COLO668 (cell line): ENCODE results near the gene DDR2.

Experiments
- DNase-seq: peaks from one replicate; lab custom pipeline; 2025; ENCODE audit not compliant: unreplicated experiment; lab: John Stamatoyannopoulos, UW

DDR2 gene

GRCh38 chr1:162670928-162671663, 38.8 kb downstream of the DDR2 start:
- DNase-seq: no peak

GRCh38 chr1:162671664-162672410, 39.6 kb downstream of the DDR2 start:
- no peak for DNase-seq

GRCh38 chr1:162672622-162673260, 40.5 kb downstream of the DDR2 start:
- no peak for DNase-seq

- no peak for DNase-seq
Measured at GRCh38 chr1:162674034-162674608, 41.9 kb downstream of the DDR2 start.

- no peak for DNase-seq
Measured at GRCh38 chr1:162676087-162676486, 43.8 kb downstream of the DDR2 start.

- no peak for DNase-seq
Measured at GRCh38 chr1:162676750-162677149, 44.5 kb downstream of the DDR2 start.

- no peak for DNase-seq
Measured at GRCh38 chr1:162677607-162678371, 45.5 kb downstream of the DDR2 start.

- no peak for DNase-seq
Measured at GRCh38 chr1:162678439-162678838, 46.2 kb downstream of the DDR2 start.

GRCh38 chr1:162679298-162679697, 47.0 kb downstream of the DDR2 start:
- DNase-seq: no peak

- DNase-seq: no peak
Measured at GRCh38 chr1:162680419-162681121, 48.3 kb downstream of the DDR2 start.

- no peak for DNase-seq
Measured at GRCh38 chr1:162681122-162681436, 48.8 kb downstream of the DDR2 start.

- no peak for DNase-seq
Measured at GRCh38 chr1:162682013-162682419, 49.8 kb downstream of the DDR2 start.

GRCh38 chr1:162687870-162688269, 55.6 kb downstream of the DDR2 start:
- no peak for DNase-seq

GRCh38 chr1:162688521-162688920, 56.3 kb downstream of the DDR2 start:
- no peak for DNase-seq

GRCh38 chr1:162688931-162689330, 56.7 kb downstream of the DDR2 start:
- DNase-seq: no peak

- no peak for DNase-seq
Measured at GRCh38 chr1:162689745-162690671, 57.7 kb downstream of the DDR2 start.

- no peak for DNase-seq
Measured at GRCh38 chr1:162690672-162691434, 58.6 kb downstream of the DDR2 start.

- no peak for DNase-seq
Measured at GRCh38 chr1:162691999-162692575, 59.8 kb downstream of the DDR2 start.
